NCI-H526 treated with DMSO at 0.1 percent for 48 hours (cell line): ENCODE measurements around the gene DUSP3.
A peak's percentile ranks its signal among the peaks of the same experiment; 100 is the strongest.
"Not testable (repeated sequence)": the region's sequence is repeated elsewhere in the genome, so short reads cannot be mapped to it uniquely, and the experiment has no call there.

Experiments
- DNase-seq: peaks from one replicate; lab custom pipeline; 2025; lab: John Stamatoyannopoulos, UW

The DUSP3 gene

GRCh38 chr17:43800736-43801135 is 22.0 kb upstream of the DUSP3 start:
- DNase-seq = no peak

GRCh38 chr17:43799047-43799446 is 20.3 kb upstream of the DUSP3 start:
- DNase-seq = no peak

GRCh38 chr17:43798024-43798423 is 19.2 kb upstream of the DUSP3 start:
- not testable (repeated sequence) for DNase-seq

- not testable (repeated sequence) for DNase-seq
These were observed 13.9 kb upstream of the DUSP3 start for GRCh38 chr17:43792668-43793067.

GRCh38 chr17:43791589-43791988 is 12.8 kb upstream of the DUSP3 start:
- DNase-seq = peak; percentile 85

GRCh38 chr17:43790311-43790940 is 11.6 kb upstream of the DUSP3 start:
- DNase-seq = peak; percentile 35

GRCh38 chr17:43789482-43789881 is 10.7 kb upstream of the DUSP3 start:
- DNase-seq = no peak

- no peak for DNase-seq
These were observed 9.8 kb upstream of the DUSP3 start for GRCh38 chr17:43788540-43788939.

GRCh38 chr17:43787728-43788127 is 9.0 kb upstream of the DUSP3 start:
- DNase-seq = no peak

GRCh38 chr17:43784628-43785101 is 5.9 kb upstream of the DUSP3 start:
- DNase-seq = no peak

- no peak for DNase-seq
These were observed 5.3 kb upstream of the DUSP3 start for GRCh38 chr17:43784068-43784467.

- DNase-seq = no peak
These were observed 4.3 kb upstream of the DUSP3 start for GRCh38 chr17:43782913-43783680.

GRCh38 chr17:43780135-43780534 is 1.4 kb upstream of the DUSP3 start, which contains the start of gene CFAP97D1:
TSS of gene CFAP97D1 (plus strand) at chr17:43780435. CDS start at chr17:43780463, 28 bp downstream.
- no peak for DNase-seq

GRCh38 chr17:43779145-43780125 is 658 bp upstream of the DUSP3 start:
- peak; percentile 44 for DNase-seq

GRCh38 chr17:43774304-43775250 is 4.2 kb downstream of the DUSP3 start:
- no peak for DNase-seq

GRCh38 chr17:43772877-43773648 is 5.7 kb downstream of the DUSP3 start:
- no peak for DNase-seq

- DNase-seq = no peak
These were observed 7.3 kb downstream of the DUSP3 start for GRCh38 chr17:43771463-43771862.

GRCh38 chr17:43770957-43771356 is 7.8 kb downstream of the DUSP3 start:
- DNase-seq = no peak

GRCh38 chr17:43769859-43770258 is 8.9 kb downstream of the DUSP3 start:
- DNase-seq = no peak

GRCh38 chr17:43769426-43769825 is 9.4 kb downstream of the DUSP3 start:
- no peak for DNase-seq
